NCI-H187 (cell line): Measurements from ENCODE around the gene RHOU.
"Not testable (repeated sequence)": the region's sequence is repeated elsewhere in the genome, so short reads cannot be mapped to it uniquely, and the experiment has no call there.

Experiments
- DNase-seq, 2 experiments: peaks; one replicate each; lab custom pipeline; 2025; lab: John Stamatoyannopoulos, UW

The RHOU gene

DNA sequence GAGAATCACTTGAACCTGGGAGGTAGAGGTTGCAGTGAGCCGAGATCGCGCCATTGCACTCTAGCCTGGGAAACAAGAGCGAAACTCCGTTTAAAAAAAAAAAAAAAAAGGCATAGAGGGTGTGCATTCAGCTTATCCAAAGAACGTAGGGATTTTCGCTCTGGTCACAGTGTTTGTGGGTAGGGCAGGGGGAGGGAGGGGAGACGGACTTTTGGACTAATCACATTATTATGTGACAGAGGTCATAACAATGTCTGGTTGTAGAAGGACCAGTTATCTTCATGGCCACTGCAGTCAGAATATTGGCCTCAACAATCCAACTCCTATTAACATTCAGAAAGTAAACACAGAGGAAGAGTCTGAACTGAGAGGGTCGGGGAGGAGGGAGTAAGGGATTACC, 25.7 kb downstream of the RHOU start:
- no peak for DNase-seq

GRCh38 chr1:228763561-228763960, 28.3 kb downstream of the RHOU start:
- DNase-seq: no peak

- no peak for DNase-seq
Observed at GRCh38 chr1:228765168-228765946, 30.1 kb downstream of the RHOU start.

DNA sequence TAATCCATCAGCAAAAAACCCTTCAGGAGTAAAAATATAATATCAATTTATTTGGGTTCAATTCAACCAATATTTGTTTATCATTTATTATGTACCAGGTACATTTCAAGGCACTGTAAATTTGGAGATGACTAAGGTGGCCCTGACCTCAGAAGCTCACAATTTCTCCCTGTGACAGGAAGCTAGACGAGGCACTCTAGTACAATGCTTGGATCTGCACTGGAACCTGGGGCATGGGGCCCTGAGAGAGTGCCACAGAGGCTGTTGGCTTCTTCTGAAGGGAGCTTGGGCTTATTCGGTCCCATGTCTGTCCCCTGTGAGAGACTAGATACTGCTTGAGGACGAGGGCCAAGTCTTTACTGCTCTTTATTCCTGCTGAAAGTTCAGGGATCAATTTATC, 31.5 kb downstream of the RHOU start:
- DNase-seq: no peak

DNA sequence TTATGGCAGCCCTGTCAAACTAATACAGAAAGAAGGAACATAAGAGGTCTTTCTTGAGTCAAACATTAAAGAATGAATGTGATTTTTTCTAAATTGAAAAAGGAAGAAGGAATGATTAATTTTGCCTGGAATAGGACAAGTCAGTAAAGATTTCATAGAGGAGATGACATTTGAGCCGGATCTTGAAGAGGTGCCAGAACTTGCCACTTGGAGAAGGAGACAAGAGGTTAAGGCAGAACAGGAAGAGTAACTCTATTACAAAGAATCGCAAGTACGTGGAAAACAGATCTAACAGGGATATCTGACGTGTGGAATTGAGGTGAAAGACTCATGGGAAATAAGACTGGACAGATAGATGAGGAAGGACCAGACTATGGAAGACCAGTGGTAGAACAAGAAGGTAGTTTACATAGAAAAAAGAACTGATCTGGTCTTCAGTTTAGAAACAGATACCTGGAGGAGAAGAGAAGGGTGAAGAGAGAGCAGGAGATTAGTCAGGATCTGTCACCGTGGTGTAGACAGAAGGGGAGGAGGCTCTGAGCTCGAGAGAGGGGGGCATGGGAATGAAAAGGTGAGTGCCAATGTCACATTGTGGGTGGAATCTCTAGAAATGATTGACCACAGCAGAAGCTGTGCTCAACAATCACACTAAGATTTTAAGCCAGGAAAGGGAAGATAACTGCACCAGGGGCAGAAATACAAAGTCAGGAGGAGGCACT, 32.5 kb downstream of the RHOU start:
- no peak for DNase-seq

- no peak for DNase-seq
Observed at GRCh38 chr1:228768355-228769000, 33.2 kb downstream of the RHOU start.

GRCh38 chr1:228770779-228771223, 35.5 kb downstream of the RHOU start:
- DNase-seq: no peak

DNA sequence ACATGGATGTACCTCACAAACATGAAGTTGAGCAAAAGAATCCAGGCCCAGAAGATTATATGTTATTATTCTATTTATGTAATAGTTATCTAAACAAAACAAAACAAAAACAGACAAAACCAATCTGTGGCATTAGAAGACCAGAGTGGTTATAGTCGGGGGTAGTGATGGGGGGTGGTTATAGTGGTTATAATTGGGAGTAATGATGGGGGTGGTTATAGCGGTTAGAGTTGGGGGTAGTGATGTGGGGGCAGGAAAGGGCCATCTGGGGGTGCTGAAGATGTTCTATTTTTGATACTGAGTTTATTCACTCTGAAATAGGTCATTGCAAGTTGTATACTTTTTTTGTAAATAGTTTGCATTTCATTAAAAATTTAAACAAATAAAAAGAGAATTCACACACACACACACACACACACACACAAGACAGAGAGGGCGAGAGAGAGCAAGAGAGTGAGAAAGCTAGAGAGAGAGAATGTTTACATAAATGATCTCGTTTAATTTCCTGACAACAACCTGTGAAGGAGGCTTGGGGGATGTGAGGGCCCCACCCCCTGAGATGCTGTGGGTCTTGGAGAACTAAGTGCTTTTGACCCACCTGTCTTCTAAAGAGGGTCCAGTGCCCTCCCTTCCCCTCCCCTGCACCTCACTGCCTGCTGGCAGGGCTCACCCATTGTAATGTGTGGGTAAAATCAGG, 37.4 kb downstream of the RHOU start:
- DNase-seq: no peak

DNA sequence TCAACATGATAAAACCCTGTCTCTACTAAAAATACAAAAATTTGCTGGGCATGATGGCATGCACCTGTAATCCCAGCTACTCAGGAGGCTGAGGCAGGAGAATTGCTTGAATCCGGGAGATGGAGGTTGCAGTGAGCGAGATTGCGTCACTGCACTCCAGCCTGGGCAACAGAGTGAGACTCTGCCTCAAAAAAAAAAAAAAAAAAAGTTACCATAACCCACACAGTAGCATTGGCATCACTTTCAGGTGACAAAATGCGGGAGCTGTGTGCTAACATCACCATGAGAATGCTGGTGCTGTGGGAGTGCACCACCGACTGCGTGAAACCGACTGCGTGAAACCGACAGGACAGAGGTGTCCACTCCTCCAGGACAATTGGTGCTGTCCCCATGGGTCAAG, 40.7 kb downstream of the RHOU start:
- not testable (repeated sequence) for DNase-seq

- no peak for DNase-seq
Observed at GRCh38 chr1:228776449-228776848, 41.2 kb downstream of the RHOU start.

DNA sequence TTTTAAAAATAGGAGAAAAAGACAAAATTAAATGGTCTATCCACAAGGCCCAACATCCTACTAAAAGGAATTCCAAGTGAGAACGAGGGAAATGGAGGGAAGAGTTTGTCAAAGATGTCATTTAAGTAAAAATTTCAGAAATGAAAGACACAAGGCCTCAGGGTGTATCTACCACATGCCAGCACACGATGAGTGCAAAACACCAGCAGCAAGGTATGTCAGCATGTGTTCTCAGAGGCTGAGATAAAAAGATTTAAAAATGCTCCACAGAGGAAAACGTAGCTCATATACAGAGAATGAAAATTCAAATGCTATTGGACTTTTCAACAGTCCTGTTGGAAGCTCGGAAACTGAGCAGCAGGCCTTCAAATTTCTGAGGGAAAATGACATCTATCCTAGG, 42.0 kb downstream of the RHOU start:
- no peak for DNase-seq

DNA sequence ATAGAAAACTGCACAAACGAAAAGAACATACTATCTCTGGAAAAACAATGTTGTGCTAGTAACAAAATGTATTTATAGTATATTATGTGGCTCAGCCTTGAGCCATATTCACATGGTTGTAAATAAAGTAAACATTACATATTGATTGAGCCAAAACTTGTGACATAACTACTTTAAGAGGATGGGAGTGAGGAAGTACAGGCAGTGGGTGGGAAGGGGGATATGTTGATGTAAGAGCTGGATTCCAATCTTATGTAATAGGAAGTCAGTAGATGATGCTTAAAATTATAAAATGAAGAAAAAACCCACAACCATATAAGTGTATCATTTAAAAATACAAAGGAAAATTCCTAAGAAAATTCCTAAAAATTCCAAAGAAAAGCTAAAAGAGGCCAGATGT, 42.7 kb downstream of the RHOU start:
- no peak for DNase-seq

- DNase-seq: no peak
Observed at GRCh38 chr1:228778466-228778865, 43.2 kb downstream of the RHOU start.

DNA sequence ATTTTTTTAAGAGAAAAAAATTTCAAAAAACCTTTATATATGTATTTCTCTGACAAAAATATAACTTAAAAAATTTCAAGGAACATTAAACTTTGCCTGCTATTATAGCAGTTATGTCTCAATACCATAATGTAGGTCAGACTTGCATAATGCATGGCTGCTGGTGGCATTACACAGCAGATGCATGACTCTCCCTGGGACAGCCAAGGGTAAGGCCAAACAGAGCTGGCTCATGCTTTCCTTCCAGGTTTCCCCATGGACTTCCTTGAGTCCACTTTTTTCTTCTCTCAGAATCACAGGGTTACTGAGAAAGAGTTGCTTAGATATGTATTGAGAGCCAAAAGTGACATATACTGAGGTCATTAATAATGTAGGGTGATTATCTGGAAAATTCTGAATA, 43.7 kb downstream of the RHOU start:
- DNase-seq: no peak

- peak; percentile 74 to 82 for DNase-seq
Observed at GRCh38 chr1:228781161-228781808, 46.0 kb downstream of the RHOU start.

GRCh38 chr1:228781809-228782661, 46.8 kb downstream of the RHOU start:
- DNase-seq: no peak

GRCh38 chr1:228782662-228783417, 47.6 kb downstream of the RHOU start:
- DNase-seq: no peak

DNA sequence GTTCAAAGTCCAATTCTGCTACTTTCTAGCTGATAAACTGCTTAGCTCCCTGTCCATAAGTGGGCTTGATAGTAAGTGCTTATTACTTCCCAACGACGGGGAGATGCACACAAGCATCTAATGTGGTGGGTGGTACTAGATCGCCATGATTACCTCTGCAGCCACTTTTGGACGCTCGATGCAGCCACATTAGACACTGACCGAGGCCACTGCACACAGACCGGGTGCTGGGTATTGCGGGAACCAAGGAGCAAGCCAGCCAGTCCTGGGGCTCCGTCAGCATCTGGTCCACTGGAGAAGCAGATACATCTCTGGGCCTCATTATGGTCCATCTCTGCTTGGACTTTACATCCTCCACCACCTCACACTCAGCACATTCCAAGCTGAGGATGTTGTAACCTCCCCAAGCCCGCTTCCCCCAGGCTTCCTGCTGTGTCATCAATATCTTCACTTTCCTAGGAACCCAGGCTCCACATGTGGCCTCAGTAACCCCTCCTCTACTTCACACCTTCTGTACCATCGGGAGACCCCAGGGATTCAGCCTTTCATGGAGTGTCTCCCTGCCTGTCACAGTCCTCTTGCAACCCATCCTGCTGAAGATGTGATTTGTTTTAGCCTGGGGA, 48.2 kb downstream of the RHOU start:
- DNase-seq: no peak

GRCh38 chr1:228784181-228784580, 48.9 kb downstream of the RHOU start:
- no peak for DNase-seq
